Activated T-helper 2 cell treated with anti-CD3 and anti-CD28 coated beads, Interferon-gamma antibody, Interleukin-2, Interleukin-4, amounts not matched to agents 10 μg/mL and 5 μg/mL and 100 μg/mL, durations not matched to agents 14 hours and 24 hours and 36 hours (primary cell): ENCODE results near the gene TGM2. TPM values are rescaled to one million over a fixed set of nuclear protein-coding genes. Genes with fewer than 3 reads are reported as not detected.
A peak's percentile ranks its signal among the peaks of the same experiment; 100 is the strongest.

Source experiments
- DNase-seq: peaks from one replicate; pipeline ENCODE4 v3.0.0; 2021; ENCODE audit warnings: low spot score
- H3K27ac Mint-ChIP-seq: one replicate; pipeline ENCODE4 v1.8.0; 2021; ENCODE audit warnings: mixed read lengths
- H3K27me3 Mint-ChIP-seq: one replicate; pipeline ENCODE4 v1.8.0; 2021; ENCODE audit warnings: low read depth, mixed read lengths
- H3K36me3 Mint-ChIP-seq: one replicate; pipeline ENCODE4 v1.8.0; 2021; ENCODE audit warnings: low read depth, mixed read lengths
- H3K4me1 Mint-ChIP-seq: one replicate; pipeline ENCODE4 v1.8.0; 2021; ENCODE audit warnings: low read depth, mixed read lengths
- H3K4me3 Mint-ChIP-seq: one replicate; pipeline ENCODE4 v1.8.0; 2021; ENCODE audit warnings: low read depth, mild to moderate bottlenecking, moderate library complexity, mixed read lengths
- H3K9me3 Mint-ChIP-seq: one replicate; pipeline ENCODE4 v1.8.0; 2021; ENCODE audit warnings: mixed read lengths
- intact Hi-C: fragments of 100-400 bp; cut with micrococcal nuclease; formaldehyde crosslinking; loops from one replicate; pipeline ENCODE4 v1.15.1; 2023
- total RNA-seq: library from RNA; stranded (reverse); gene quantifications from 2 replicates; pipeline ENCODE4 v1.2.3, GENCODE V29; 2022

TGM2 gene
- total RNA-seq, 1 donor from 2014 or later: not detected

- H3K36me3 Mint-ChIP-seq: no peaks in the 10 kb centered on the region
- H3K27ac Mint-ChIP-seq: no peak overlapping the region
- H3K4me1 Mint-ChIP-seq: peaks cover 5% of the 10 kb centered on the region
- peaks cover 2% of the 10 kb centered on the region for H3K27me3 Mint-ChIP-seq
- no peaks in the 10 kb centered on the region for H3K9me3 Mint-ChIP-seq
- intact Hi-C loops: no loop called here
- H3K4me3 Mint-ChIP-seq: no peak overlapping the region
- no peak for DNase-seq
These were observed 42.0 kb downstream of the TGM2 start for GRCh38 chr20:38123021-38123587.

GRCh38 chr20:38121741-38122140, 43.3 kb downstream of the TGM2 start:
- intact Hi-C loops: no loop called here
- H3K27ac Mint-ChIP-seq: no peak overlapping the region
- DNase-seq: no peak
- peaks cover 12% of the 10 kb centered on the region for H3K27me3 Mint-ChIP-seq
- H3K4me1 Mint-ChIP-seq: peaks cover 5% of the 10 kb centered on the region
- no peaks in the 10 kb centered on the region for H3K36me3 Mint-ChIP-seq
- H3K4me3 Mint-ChIP-seq: no peak overlapping the region
- H3K9me3 Mint-ChIP-seq: no peaks in the 10 kb centered on the region

GRCh38 chr20:38120625-38120988, 44.5 kb downstream of the TGM2 start:
- H3K9me3 Mint-ChIP-seq: no peaks in the 10 kb centered on the region
- H3K4me1 Mint-ChIP-seq: peaks cover 5% of the 10 kb centered on the region
- no peak for DNase-seq
- H3K27me3 Mint-ChIP-seq: peaks cover 18% of the 10 kb centered on the region
- H3K4me3 Mint-ChIP-seq: no peak overlapping the region
- no peak overlapping the region for H3K27ac Mint-ChIP-seq
- intact Hi-C loops: no loop called here
- H3K36me3 Mint-ChIP-seq: no peaks in the 10 kb centered on the region

- intact Hi-C loops: no loop called here
- H3K9me3 Mint-ChIP-seq: no peaks in the 10 kb centered on the region
- no peak overlapping the region for H3K27ac Mint-ChIP-seq
- no peak for DNase-seq
- H3K4me1 Mint-ChIP-seq: peaks cover 5% of the 10 kb centered on the region
- peaks cover 18% of the 10 kb centered on the region for H3K27me3 Mint-ChIP-seq
- H3K36me3 Mint-ChIP-seq: no peaks in the 10 kb centered on the region
- H3K4me3 Mint-ChIP-seq: no peak overlapping the region
These were observed 45.6 kb downstream of the TGM2 start for GRCh38 chr20:38119446-38119845.

GRCh38 chr20:38117635-38118034, 47.4 kb downstream of the TGM2 start:
- H3K36me3 Mint-ChIP-seq: no peaks in the 10 kb centered on the region
- intact Hi-C loops: no loop called here

GRCh38 chr20:38117205-38117604, 47.9 kb downstream of the TGM2 start:
- intact Hi-C loops: no loop called here
- peaks cover 3% of the 10 kb centered on the region for H3K4me1 Mint-ChIP-seq
- H3K27ac Mint-ChIP-seq: no peak overlapping the region
- no peak for DNase-seq
- H3K27me3 Mint-ChIP-seq: peaks cover 21% of the 10 kb centered on the region
- no peak overlapping the region for H3K4me3 Mint-ChIP-seq
- no peaks in the 10 kb centered on the region for H3K36me3 Mint-ChIP-seq
- no peaks in the 10 kb centered on the region for H3K9me3 Mint-ChIP-seq

More at GRCh38 chr20:38117635-38118034, 47.4 kb downstream of the TGM2 start:
- Mint-ChIP-seq H3K4me3 (no peak overlapping the region), H3K27ac (no peak overlapping the region), H3K4me1 (peaks cover 3% of the 10 kb centered on the region), H3K9me3 (no peaks in the 10 kb centered on the region), H3K27me3 (peaks cover 21% of the 10 kb centered on the region)
- DNase-seq: no peak

- no peak for DNase-seq
- H3K27ac Mint-ChIP-seq: no peak overlapping the region
- intact Hi-C loops: no loop called here
- peaks cover 3% of the 10 kb centered on the region for H3K4me1 Mint-ChIP-seq
- H3K27me3 Mint-ChIP-seq: peaks cover 21% of the 10 kb centered on the region
- H3K36me3 Mint-ChIP-seq: no peaks in the 10 kb centered on the region
- no peak overlapping the region for H3K4me3 Mint-ChIP-seq
- H3K9me3 Mint-ChIP-seq: no peaks in the 10 kb centered on the region
These were observed 48.5 kb downstream of the TGM2 start for GRCh38 chr20:38116409-38117165.

GRCh38 chr20:38115896-38116295, 49.2 kb downstream of the TGM2 start:
- intact Hi-C loops: no loop called here
- no peak overlapping the region for H3K27ac Mint-ChIP-seq

GRCh38 chr20:38115205-38115604, 49.9 kb downstream of the TGM2 start:
- Mint-ChIP-seq H3K27ac (no peak overlapping the region), H3K27me3 (peaks cover 21% of the 10 kb centered on the region), H3K9me3 (no peaks in the 10 kb centered on the region), H3K4me1 (peaks cover 3% of the 10 kb centered on the region), H3K36me3 (no peaks in the 10 kb centered on the region), H3K4me3 (no peak overlapping the region)
- no peak for DNase-seq
- intact Hi-C loops: no loop called here

More at GRCh38 chr20:38115896-38116295, 49.2 kb downstream of the TGM2 start:
- Mint-ChIP-seq H3K27me3 (peaks cover 21% of the 10 kb centered on the region), H3K4me1 (peaks cover 3% of the 10 kb centered on the region), H3K4me3 (no peak overlapping the region), H3K9me3 (no peaks in the 10 kb centered on the region), H3K36me3 (no peaks in the 10 kb centered on the region)
- no peak for DNase-seq

- Mint-ChIP-seq H3K4me1 (peaks cover 3% of the 10 kb centered on the region), H3K9me3 (no peaks in the 10 kb centered on the region), H3K4me3 (no peak overlapping the region), H3K27ac (no peak overlapping the region), H3K27me3 (peaks cover 19% of the 10 kb centered on the region), H3K36me3 (no peaks in the 10 kb centered on the region)
- intact Hi-C loops: no loop called here
- DNase-seq: no peak
These were observed 50.7 kb downstream of the TGM2 start for GRCh38 chr20:38114353-38114791.

- Mint-ChIP-seq H3K36me3 (no peaks in the 10 kb centered on the region), H3K27ac (no peak overlapping the region), H3K27me3 (peaks cover 19% of the 10 kb centered on the region), H3K9me3 (no peaks in the 10 kb centered on the region), H3K4me3 (no peak overlapping the region), H3K4me1 (peaks cover 3% of the 10 kb centered on the region)
- peak; percentile 18 for DNase-seq
- intact Hi-C loops: loop anchor here (1.0 kb wide), 1 partner anchor 52 kb away; the partner anchor contains the start of gene TGM2
These were observed 51.4 kb downstream of the TGM2 start for GRCh38 chr20:38113401-38114325.

- intact Hi-C loops: loop anchor here (1.0 kb wide), 1 partner anchor 52 kb away; the partner anchor contains the start of gene TGM2
- peaks cover 19% of the 10 kb centered on the region for H3K27me3 Mint-ChIP-seq
- no peak overlapping the region for H3K27ac Mint-ChIP-seq
- H3K36me3 Mint-ChIP-seq: no peaks in the 10 kb centered on the region
- H3K4me3 Mint-ChIP-seq: no peak overlapping the region
- DNase-seq: no peak
- peaks cover 3% of the 10 kb centered on the region for H3K4me1 Mint-ChIP-seq
- H3K9me3 Mint-ChIP-seq: no peaks in the 10 kb centered on the region
These were observed 52.2 kb downstream of the TGM2 start for GRCh38 chr20:38112930-38113294.
